Endothelial cell of umbilical vein (primary cell): ENCODE results near the gene TMEM98. TPM values are rescaled to one million over a fixed set of nuclear protein-coding genes. Genes with fewer than 3 reads are reported as not detected.

Source experiments
- BruUV-seq: library from RNA; stranded (reverse); fragments of 400-500 nt; replicated peaks from 2 replicates; lab custom pipeline; 2021; lab: Mats Ljungman, UMichigan
- CTCF ChIA-PET: fragments of 300-600, 350-600 bp; sonication (Branson Sonifier 250); formaldehyde crosslinking; loops from one replicate; lab custom pipeline; 2021; ENCODE audit warnings: antibody characterized with exemption, inconsistent platforms; lab: Charles Lee
- POLR2A ChIA-PET: fragments of 300-600, 350-600 bp; sonication (Branson Sonifier 250); formaldehyde crosslinking; loops from one replicate; lab custom pipeline; 2021; ENCODE audit warnings: antibody characterized with exemption, inconsistent platforms; lab: Charles Lee
- DNase-seq: peaks from one replicate; pipeline ENCODE4 v3.0.0-alpha.2; 2011; ENCODE audit warnings: low read depth, low spot score
- FAIRE-seq: peaks from 2 replicates; lab custom pipeline; 2011; peaks lifted over from hg19 to GRCh38; lab: Jason Lieb, UNC
- H2AFZ ChIP-seq: 2 replicates; pipeline ENCODE4 v1.6.0; 2012; ENCODE audit warnings: low read depth, low read length, control low read depth, inconsistent platforms
- H3K27ac ChIP-seq: 2 replicates; pipeline ENCODE4 v1.5.1; 2011; ENCODE audit warnings: low read depth, mild to moderate bottlenecking, control low read depth, low read length, moderate library complexity; ENCODE audit not compliant: insufficient read depth
- H3K27me3 ChIP-seq, 2 experiments: 2 replicates each; pipeline versions ENCODE4 v1.6.0 to v1.6.1; 2011; ENCODE audit warnings: low read length in 2 of 2, mixed read lengths in 1 of 2; ENCODE audit not compliant: control insufficient read depth in 2 of 2, insufficient read depth in 2 of 2
- H3K36me3 ChIP-seq, 2 experiments: 2 replicates in 1 of 2; 3 replicates in 1 of 2; pipeline ENCODE4 v1.5.1; 2011; ENCODE audit warnings: low read length in 2 of 2, mild to moderate bottlenecking in 1 of 2, moderate library complexity in 1 of 2; ENCODE audit not compliant: control insufficient read depth in 2 of 2, insufficient read depth in 2 of 2; ENCODE audit errors: extremely low read depth in 1 of 2
- H3K4me1 ChIP-seq: 3 replicates; pipeline ENCODE4 v1.5.1; 2011; ENCODE audit warnings: mild to moderate bottlenecking, low read length; ENCODE audit not compliant: control insufficient read depth, insufficient read depth; ENCODE audit errors: extremely low read depth
- H3K4me2 ChIP-seq: 2 replicates; pipeline ENCODE4 v1.6.1; 2011; ENCODE audit warnings: low read length, control low read depth, mixed read lengths; ENCODE audit not compliant: insufficient read depth
- H3K4me3 ChIP-seq, 3 experiments: fragments of 200-600 bp in 1 of 3; sonication (generic), shearing (Covaris generic) in 1 of 3; replicated peaks in 1 of 3; 2 replicates each; pipeline ENCODE4 v1.5.1; 2011 to 2016; ENCODE audit warnings: control low read depth in 3 of 3, low read length in 3 of 3, mild to moderate bottlenecking in 2 of 3, inconsistent platforms in 1 of 3, low read depth in 1 of 3, moderate library complexity in 1 of 3; ENCODE audit not compliant: insufficient read depth in 1 of 3
- H3K79me2 ChIP-seq: 2 replicates; pipeline ENCODE4 v1.6.0; 2012; ENCODE audit warnings: low read length, inconsistent platforms; ENCODE audit not compliant: control insufficient read depth, insufficient read depth
- H3K9ac ChIP-seq: replicated peaks from 2 replicates; pipeline ENCODE3; 2011; ENCODE audit warnings: low read length, control low read depth; ENCODE audit not compliant: insufficient read depth; ENCODE audit errors: extremely low read depth
- H3K9me1 ChIP-seq: replicated peaks from 3 replicates; pipeline ENCODE4 v1.6.0; 2011; ENCODE audit warnings: mild to moderate bottlenecking, low read length; ENCODE audit not compliant: control insufficient read depth, insufficient read depth; ENCODE audit errors: extremely low read depth
- H3K9me3 ChIP-seq: replicated peaks from 2 replicates; pipeline ENCODE4 v1.5.1; 2012; ENCODE audit warnings: low read length, inconsistent platforms; ENCODE audit not compliant: control insufficient read depth, insufficient read depth
- H4K20me1 ChIP-seq: replicated peaks from 2 replicates; pipeline ENCODE3; 2011; ENCODE audit warnings: mild to moderate bottlenecking, low read length; ENCODE audit not compliant: control insufficient read depth, insufficient read depth; ENCODE audit errors: extremely low read depth
- CTCF ChIP-seq, 2 donors: IDR thresholded peaks; 1 replicate in 1 of 2; 2 replicates in 1 of 2; pipeline ENCODE4 v1.5.1; 2011; ENCODE audit warnings: low read length in 2 of 2, mild to moderate bottlenecking in 2 of 2, moderate library complexity in 2 of 2, control low read depth in 1 of 2, inconsistent platforms in 1 of 2, low read depth in 1 of 2; ENCODE audit not compliant: insufficient read depth in 1 of 2; ENCODE audit errors: extremely low read depth in 1 of 2
- EZH2 ChIP-seq: IDR thresholded peaks from 2 replicates; pipeline ENCODE4 v1.6.1; 2012; ENCODE audit warnings: borderline replicate concordance, low read depth, mild to moderate bottlenecking, moderate library complexity, low read length, inconsistent platforms; ENCODE audit not compliant: severe bottlenecking
- FOS ChIP-seq: IDR thresholded peaks from 2 replicates; pipeline ENCODE4 v1.6.1; 2011; ENCODE audit warnings: mild to moderate bottlenecking, low read length, moderate library complexity, borderline replicate concordance; ENCODE audit not compliant: insufficient read depth
- GATA2 ChIP-seq: IDR thresholded peaks from 2 replicates; pipeline ENCODE4 v1.7.0; 2011; ENCODE audit warnings: low read depth, mild to moderate bottlenecking, moderate library complexity, mixed read lengths, low read length; ENCODE audit not compliant: insufficient read length, insufficient read depth
- JUN ChIP-seq: IDR thresholded peaks from 2 replicates; pipeline ENCODE4 v1.6.1; 2011; ENCODE audit warnings: borderline replicate concordance, low read depth; ENCODE audit not compliant: insufficient read length, insufficient read depth
- MAX ChIP-seq: IDR thresholded peaks from 2 replicates; pipeline ENCODE4 v1.6.1; 2011; ENCODE audit not compliant: insufficient read depth, insufficient read length
- MYC ChIP-seq: IDR thresholded peaks from one replicate; pipeline ENCODE4 v1.6.1; 2011; ENCODE audit warnings: mild to moderate bottlenecking, low read depth, low read length
- POLR2A ChIP-seq: IDR thresholded peaks from 2 replicates; pipeline ENCODE4 v1.6.1; 2012; ENCODE audit warnings: low read depth, mild to moderate bottlenecking, control low read depth, low read length
- POLR2AphosphoS5 ChIP-seq: IDR thresholded peaks from 2 replicates; pipeline ENCODE4 v1.6.1; 2012; ENCODE audit warnings: low read depth, mild to moderate bottlenecking, control low read depth, low read length, moderate library complexity; ENCODE audit not compliant: insufficient read depth
- dilution Hi-C: fragments of 300-500 bp; cut with MboI; formaldehyde crosslinking; loops from one replicate; pipeline ENCODE4 v1.15.0; 2019; ENCODE audit warnings: low sequenced_read_pairs; ENCODE audit not compliant: extremely low pct_ligation_motif_present
- intact Hi-C: fragments of 100-400 bp; cut with micrococcal nuclease; formaldehyde crosslinking; loops from one replicate; pipeline ENCODE4 v1.10.0; 2022
- polyA plus RNA-seq, 4 experiments: library from polyadenylated mRNA; depleted of rRNA in 3 of 4; stranded (reverse) in 3 of 4; unstranded in 1 of 4; fragments of >200 nt; gene quantifications; 2 replicates each; pipeline versions ENCODE4 v1.2.1 to v1.2.3, GENCODE V29; 2011 to 2012; ENCODE audit warnings: missing spikeins in 1 of 4
- total RNA-seq: library from RNA; stranded (reverse); gene quantifications from 2 replicates; pipeline ENCODE4 v1.2.3, GENCODE V29; 2021

Gene TMEM98
- total and polyA plus RNA-seq, 2 donors (not counting 3 experiments of a cell fraction or from before 2014, with no cell fraction given), result 83.6 to 456 TPM

- ChIA-PET CTCF (interaction anchor here (1.8 kb wide), 1 partner anchor 45 kb away, joined by 4 read pairs; no protein-coding TSS in a partner anchor), POLR2A (no interaction called here)
- intact Hi-C loops, result no loop called here
- H3K27me3 ChIP-seq, result peaks cover 4 to 5% of the 10 kb centered on the region in 2 experiments
- H3K9me3 ChIP-seq, result no peaks in the 10 kb centered on the region
- no peak for FAIRE-seq
- H4K20me1 ChIP-seq, result no peaks in the 10 kb centered on the region
- H3K4me3 ChIP-seq, result no peak overlapping the region
- no peak overlapping the region for H3K9ac ChIP-seq
- no peak for TF ChIP-seq GATA2
- TF ChIP-seq CTCF (IDR thresholded peaks at IDR 0.05; ENCODE audit: extremely low read depth in 1 of 2, insufficient read depth in 1 of 2, low read depth in 1 of 2, low read length in 2 of 2), result no peak
- TF ChIP-seq JUN, result no peak
- no peak for TF ChIP-seq MAX
- no peak for TF ChIP-seq POLR2AphosphoS5
- TF ChIP-seq FOS, result no peak
- TF ChIP-seq POLR2A, result no peak
- TF ChIP-seq MYC, result no peak
- TF ChIP-seq EZH2, result no peak
- DNase-seq, result no peak
- H3K4me1 ChIP-seq, result no peaks in the 10 kb centered on the region
- H3K79me2 ChIP-seq, result no peaks in the 10 kb centered on the region
- H3K27ac ChIP-seq, result no peak overlapping the region
- no peak overlapping the region for H2AFZ ChIP-seq
- H3K4me2 ChIP-seq, result no peak overlapping the region
- no TSS peak for BruUV-seq
- dilution Hi-C loops, result no loop called here
- no peaks in the 10 kb centered on the region for H3K9me1 ChIP-seq
- H3K36me3 ChIP-seq, result no peaks in the 10 kb centered on the region
Observed at GRCh38 chr17:32953045-32953444, 25.1 kb downstream of the TMEM98 start.
